H1 (cell line): ENCODE measurements around the gene PPIG. TPM values are rescaled to one million over a fixed set of nuclear protein-coding genes. Genes with fewer than 3 reads are reported as not detected.

ENCODE experiments used
- CTCF ChIA-PET: fragments of 300-600 bp; sonication (Branson Sonifier 250); formaldehyde crosslinking; loops from one replicate; lab custom pipeline; 2021; ENCODE audit not compliant: partially characterized antibody; lab: Charles Lee
- POLR2A ChIA-PET: fragments of 300-600 bp; sonication (Branson Sonifier 250); formaldehyde crosslinking; loops from one replicate; lab custom pipeline; 2021; ENCODE audit warnings: inconsistent platforms; ENCODE audit not compliant: partially characterized antibody; lab: Charles Lee
- DNase-seq, 2 experiments: peaks; one replicate each; pipeline versions ENCODE4 v3.0.0 to v3.0.0-alpha.2; 2010 to 2022; ENCODE audit warnings: low spot score in 2 of 2, low read depth in 1 of 2, mixed read lengths in 1 of 2
- FAIRE-seq: peaks from 2 replicates; lab custom pipeline; 2011; peaks lifted over from hg19 to GRCh38; lab: Jason Lieb, UNC
- H2AFZ ChIP-seq: 2 replicates; pipeline ENCODE4 v1.8.1; 2012; ENCODE audit warnings: low read length, inconsistent platforms
- H2AK5ac ChIP-seq: 2 replicates; pipeline ENCODE4 v1.6.1; 2013; ENCODE audit warnings: low read depth, low read length
- H2BK120ac ChIP-seq: replicated peaks from 2 replicates; pipeline ENCODE3; 2013; ENCODE audit warnings: low read depth, low read length, inconsistent platforms
- H2BK12ac ChIP-seq: 2 replicates; pipeline ENCODE4 v1.6.1; 2013; ENCODE audit warnings: low read depth, low read length
- H2BK15ac ChIP-seq: 2 replicates; pipeline ENCODE4 v1.6.1; 2013; ENCODE audit warnings: low read length
- H2BK20ac ChIP-seq: 2 replicates; pipeline ENCODE4 v1.6.1; 2013; ENCODE audit warnings: low read length
- H2BK5ac ChIP-seq: 2 replicates; pipeline ENCODE4 v1.6.1; 2013; ENCODE audit warnings: low read depth, low read length
- H3K14ac ChIP-seq: 2 replicates; pipeline ENCODE4 v1.6.1; 2013; ENCODE audit warnings: inconsistent platforms; ENCODE audit not compliant: insufficient read length
- H3K18ac ChIP-seq: 2 replicates; pipeline ENCODE4 v1.6.1; 2013; ENCODE audit warnings: low read length; ENCODE audit errors: extremely low read depth
- H3K23ac ChIP-seq: 2 replicates; pipeline ENCODE4 v1.6.1; 2013; ENCODE audit warnings: inconsistent platforms; ENCODE audit not compliant: insufficient read length
- H3K23me2 ChIP-seq: 2 replicates; pipeline ENCODE4 v1.6.1; 2013; ENCODE audit warnings: low read depth, low read length
- H3K27ac ChIP-seq: 2 replicates; pipeline ENCODE4 v1.6.1; 2011; ENCODE audit warnings: low read depth, low read length, inconsistent platforms
- H3K27me3 ChIP-seq, 4 experiments: replicated peaks in 1 of 4; 1 replicate in 1 of 4; 2 replicates in 3 of 4; pipeline versions ENCODE4 v1.6.1 to v1.8.1; 2011 to 2013; ENCODE audit warnings: low read length in 3 of 4, mild to moderate bottlenecking in 3 of 4, inconsistent platforms in 2 of 4, mixed read lengths in 2 of 4, moderate library complexity in 1 of 4; ENCODE audit not compliant: control insufficient read depth in 3 of 4, insufficient read depth in 3 of 4; ENCODE audit errors: extremely low read depth in 1 of 4
- H3K36me3 ChIP-seq, 4 experiments: 2 replicates each; pipeline versions ENCODE4 v1.6.1 to v1.8.1; 2011 to 2013; ENCODE audit warnings: mild to moderate bottlenecking in 4 of 4, low read length in 3 of 4, moderate library complexity in 2 of 4, control low read depth in 1 of 4, inconsistent platforms in 1 of 4; ENCODE audit not compliant: insufficient read depth in 4 of 4, control insufficient read depth in 2 of 4
- H3K4ac ChIP-seq: replicated peaks from 2 replicates; pipeline ENCODE3; 2013; ENCODE audit warnings: low read length, low read depth, mixed read lengths, inconsistent platforms; ENCODE audit not compliant: insufficient read length
- H3K4me1 ChIP-seq, 4 experiments: replicated peaks in 1 of 4; 1 replicate in 1 of 4; 2 replicates in 3 of 4; pipeline versions ENCODE4 v1.6.1 to v1.8.1; 2011 to 2013; ENCODE audit warnings: low read length in 3 of 4, inconsistent platforms in 2 of 4, mixed read lengths in 1 of 4; ENCODE audit not compliant: insufficient read depth in 4 of 4, control insufficient read depth in 3 of 4
- H3K4me2 ChIP-seq, 2 experiments: 2 replicates each; pipeline versions ENCODE4 v1.6.1 to v1.8.1; 2011 to 2013; ENCODE audit warnings: low read depth in 2 of 2, low read length in 2 of 2, control low read depth in 1 of 2, inconsistent platforms in 1 of 2, mild to moderate bottlenecking in 1 of 2; ENCODE audit not compliant: insufficient read depth in 1 of 2
- H3K4me3 ChIP-seq, 4 experiments: fragments of 200-600, 300-600 bp in 1 of 4; sonication (generic), shearing (Covaris generic), sonication (Bioruptor Twin) in 1 of 4; 2 replicates each; pipeline versions ENCODE4 v1.5.1 to v1.8.1; 2011 to 2016; ENCODE audit warnings: low read length in 4 of 4, low read depth in 3 of 4, control low read depth in 2 of 4, inconsistent platforms in 2 of 4, mild to moderate bottlenecking in 2 of 4, mixed read lengths in 1 of 4, moderate library complexity in 1 of 4; ENCODE audit not compliant: insufficient read depth in 2 of 4; ENCODE audit errors: extremely low read depth in 1 of 4
- H3K56ac ChIP-seq: replicated peaks from 2 replicates; pipeline ENCODE3; 2013; ENCODE audit warnings: low read depth, mild to moderate bottlenecking, mixed read lengths, low read length, inconsistent platforms; ENCODE audit not compliant: insufficient read length
- H3K79me1 ChIP-seq: 2 replicates; pipeline ENCODE4 v1.6.1; 2013; ENCODE audit warnings: low read depth, low read length, control low read depth
- H3K79me2 ChIP-seq, 2 experiments: 2 replicates each; pipeline versions ENCODE4 v1.6.1 to v1.8.1; 2012 to 2013; ENCODE audit warnings: low read length in 2 of 2, mild to moderate bottlenecking in 2 of 2, inconsistent platforms in 1 of 2; ENCODE audit not compliant: insufficient read depth in 2 of 2, control insufficient read depth in 1 of 2
- H3K9ac ChIP-seq, 4 experiments: replicated peaks in 1 of 4; 1 replicate in 1 of 4; 2 replicates in 3 of 4; pipeline versions ENCODE4 v1.6.1 to v1.8.1; 2011 to 2013; ENCODE audit warnings: low read depth in 3 of 4, low read length in 3 of 4, control low read depth in 2 of 4, mild to moderate bottlenecking in 2 of 4, moderate library complexity in 2 of 4, inconsistent platforms in 1 of 4; ENCODE audit errors: extremely low read depth in 1 of 4
- H3K9me3 ChIP-seq, 2 experiments: 2 replicates each; pipeline versions ENCODE4 v1.6.1 to v1.8.1; 2012 to 2013; ENCODE audit warnings: mild to moderate bottlenecking in 2 of 2, moderate library complexity in 2 of 2, control low read depth in 1 of 2, inconsistent platforms in 1 of 2, low read depth in 1 of 2, low read length in 1 of 2, mixed read lengths in 1 of 2; ENCODE audit not compliant: insufficient read depth in 2 of 2
- H4K20me1 ChIP-seq, 2 experiments: replicated peaks in 1 of 2; 2 replicates each; pipeline versions ENCODE3 to v1.8.1; 2011 to 2013; ENCODE audit warnings: inconsistent platforms in 2 of 2, low read length in 2 of 2, mild to moderate bottlenecking in 1 of 2; ENCODE audit not compliant: insufficient read depth in 2 of 2, control insufficient read depth in 1 of 2
- H4K5ac ChIP-seq: 2 replicates; pipeline ENCODE4 v1.6.1; 2013; ENCODE audit warnings: low read length, low read depth, mixed read lengths, inconsistent platforms; ENCODE audit not compliant: insufficient read length
- H4K8ac ChIP-seq: 2 replicates; pipeline ENCODE4 v1.8.0; 2013; ENCODE audit warnings: mild to moderate bottlenecking, moderate library complexity, low read length, inconsistent platforms; ENCODE audit not compliant: insufficient read depth; ENCODE audit errors: extremely low read depth
- H4K91ac ChIP-seq: replicated peaks from 2 replicates; pipeline ENCODE3; 2013; ENCODE audit warnings: low read length, mixed read lengths, inconsistent platforms; ENCODE audit not compliant: insufficient read length
- BRCA1 ChIP-seq: IDR thresholded peaks from 2 replicates; pipeline ENCODE4 v1.6.1; 2012; ENCODE audit warnings: low read depth, low read length, improper control_type of control experiment
- CBX8 ChIP-seq: fragments of 300-800, 300-1000 bp; sonication (generic); IDR thresholded peaks from 2 replicates; pipeline ENCODE4 v1.7.1; 2016; ENCODE audit warnings: low read depth, low read length, borderline replicate concordance
- CEBPB ChIP-seq: IDR thresholded peaks from 2 replicates; pipeline ENCODE4 v1.6.1; 2012; ENCODE audit warnings: low read depth, low read length
- EGR1 ChIP-seq: IDR thresholded peaks from 2 replicates; pipeline ENCODE4 v1.6.1; 2011; ENCODE audit warnings: low read depth, low read length, borderline replicate concordance
- EP300 ChIP-seq, 2 experiments: IDR thresholded peaks; 1 replicate in 1 of 2; 2 replicates in 1 of 2; pipeline ENCODE4 v1.6.1; 2011 to 2012; ENCODE audit warnings: low read depth in 2 of 2, low read length in 2 of 2, mild to moderate bottlenecking in 2 of 2, borderline replicate concordance in 1 of 2, inconsistent platforms in 1 of 2, moderate library complexity in 1 of 2
- GABPA ChIP-seq: IDR thresholded peaks from 2 replicates; pipeline ENCODE4 v1.6.1; 2011; ENCODE audit warnings: mild to moderate bottlenecking, low read length, moderate library complexity, borderline replicate concordance; ENCODE audit not compliant: insufficient read depth
- JUN ChIP-seq: IDR thresholded peaks from 2 replicates; pipeline ENCODE4 v1.6.1; 2011; ENCODE audit warnings: low read depth, mild to moderate bottlenecking, improper control_type of control experiment, low read length
- MAFK ChIP-seq: IDR thresholded peaks from 2 replicates; pipeline ENCODE4 v1.6.1; 2012; ENCODE audit warnings: low read depth, mild to moderate bottlenecking, improper control_type of control experiment, low read length
- POLR2AphosphoS5 ChIP-seq: IDR thresholded peaks from 2 replicates; pipeline ENCODE4 v1.6.1; 2011; ENCODE audit warnings: low read depth, low read length
- RFX5 ChIP-seq: IDR thresholded peaks from 2 replicates; pipeline ENCODE4 v1.6.1; 2011; ENCODE audit warnings: low read depth, low read length, improper control_type of control experiment, borderline replicate concordance
- SIN3A ChIP-seq, 2 experiments: IDR thresholded peaks in 1 of 2; conservative IDR thresholded peaks in 1 of 2; 2 replicates each; pipeline ENCODE4 v1.6.1; 2011 to 2012; ENCODE audit warnings: low read length in 2 of 2, improper control_type of control experiment in 1 of 2, low read depth in 1 of 2, mild to moderate bottlenecking in 1 of 2
- SUZ12 ChIP-seq: fragments of 200-600 bp; sonication (generic); IDR thresholded peaks from 2 replicates; pipeline ENCODE4 v1.6.1; 2012; ENCODE audit warnings: mild to moderate bottlenecking, inconsistent platforms, low read length, moderate library complexity, mixed read lengths
- TAF7 ChIP-seq: optimal IDR thresholded peaks from 2 replicates; pipeline ENCODE3; 2011; ENCODE audit warnings: low read depth, mild to moderate bottlenecking, inconsistent platforms, low read length, moderate library complexity, borderline replicate concordance
- YY1 ChIP-seq: IDR thresholded peaks from 2 replicates; pipeline ENCODE4 v1.6.1; 2011; ENCODE audit warnings: low read depth, mild to moderate bottlenecking, low read length
- WGBS, 2 experiments: shearing (Covaris generic) in 1 of 2; methylation state at CpG; one replicate each; pipeline versions ENCODE4 v1.1.6 to v1.1.7; 2013 to 2015; ENCODE audit warnings: low lambda C conversion rate in 2 of 2, mixed read lengths in 2 of 2, inconsistent platforms in 1 of 2, low coverage in 1 of 2, missing lambda C conversion rate in 1 of 2; ENCODE audit not compliant: insufficient replicate concordance in 2 of 2, insufficient coverage in 1 of 2, insufficient read length in 1 of 2; ENCODE audit errors: extremely low coverage in 1 of 2, missing lambda C conversion rate in 1 of 2; 5-methylcytosine and 5-hydroxymethylcytosine counted together
- polyA plus RNA-seq, 7 experiments: library from polyadenylated mRNA; depleted of rRNA in 3 of 7; stranded (reverse) in 5 of 7; unstranded in 2 of 7; fragments of >200 nt in 5 of 7; fragments of 200-250 nt in 2 of 7; gene quantifications; 1 replicate in 5 of 7; 2 replicates in 1 of 7; 4 replicates in 1 of 7; pipeline versions ENCODE4 v1.2.1 to v1.2.3, GENCODE V29; 2011 to 2013; ENCODE audit warnings: missing spikeins in 2 of 7, mixed read lengths in 2 of 7
- total RNA-seq: library from RNA; stranded (reverse); fragmentation: NEBNext Ultra II Directional; extraction: Animal tissue kit (Norgen Biotek cat#: 25700); gene quantifications from 2 replicates; pipeline ENCODE4 v1.2.1, GENCODE V29; 2021

Gene PPIG
- total and polyA plus RNA-seq, 2 of the 8 experiments (the other 6 are each of a cell fraction or from before 2014, with no cell fraction given), result 14.7 to 71.0 TPM

DNA sequence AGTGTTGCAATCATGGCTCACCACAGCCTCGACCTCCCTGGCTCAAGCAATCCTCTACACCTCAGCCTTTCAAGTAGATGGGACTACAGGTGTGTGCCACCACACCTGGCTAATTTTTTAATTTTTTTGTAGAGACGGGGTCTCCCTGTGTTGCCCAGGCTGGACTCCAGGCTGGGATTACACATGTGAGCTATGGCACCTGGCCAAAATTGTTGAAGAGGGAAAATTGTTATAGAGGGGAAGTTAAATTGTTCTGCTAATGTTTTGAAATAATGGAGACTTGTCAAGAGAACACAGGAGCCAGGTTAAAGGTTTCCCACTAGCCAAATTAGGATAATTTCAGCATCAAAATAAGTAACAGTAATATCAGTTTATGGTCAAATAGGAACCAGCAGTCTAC is 25.1 kb downstream of the PPIG start:
- H3K4me1 ChIP-seq, result no peaks in the 10 kb centered on the region
- H3K27ac ChIP-seq, result no peak overlapping the region
- H2BK5ac ChIP-seq, result no peak overlapping the region
- no peak overlapping the region for H4K8ac ChIP-seq
- POLR2A ChIA-PET, result no interaction called here
- no peak overlapping the region for H2BK120ac ChIP-seq
- H3K9me3 ChIP-seq, result no peaks in the 10 kb centered on the region
- no peak overlapping the region for H4K91ac ChIP-seq
- H2BK20ac ChIP-seq, result no peak overlapping the region
- no peaks in the 10 kb centered on the region; a peak in 2 of 4 replicates for H3K79me2 ChIP-seq
- H3K4me2 ChIP-seq, result no peak overlapping the region
- H2AFZ ChIP-seq, result no peak overlapping the region
- H3K4me3 ChIP-seq, result no peak overlapping the region
- no peak overlapping the region for H4K5ac ChIP-seq
- no peaks in the 10 kb centered on the region for H3K23me2 ChIP-seq
- no peak overlapping the region for H2BK12ac ChIP-seq
- no peak overlapping the region for H3K18ac ChIP-seq
- peaks cover 0 to 2% of the 10 kb centered on the region in 2 experiments for H4K20me1 ChIP-seq
- TF ChIP-seq TAF7, result no peak
- no peak for TF ChIP-seq MAFK
- TF ChIP-seq GABPA, result no peak
- no peak for TF ChIP-seq EP300 (IDR thresholded peaks at IDR 0.05; ENCODE audit: borderline replicate concordance in 1 of 2, low read depth in 2 of 2, low read length in 2 of 2)
- no peak for TF ChIP-seq CEBPB
- TF ChIP-seq EGR1, result no peak
- TF ChIP-seq CBX8, result no peak
- no peak for TF ChIP-seq YY1
- TF ChIP-seq SUZ12, result no peak
- no peak for TF ChIP-seq BRCA1
- no peak for TF ChIP-seq JUN
- TF ChIP-seq POLR2AphosphoS5, result no peak
- no peak for TF ChIP-seq SIN3A (conservative IDR thresholded peaks at IDR 0.05 in 1 of 2, IDR thresholded peaks at IDR 0.05 in 1 of 2; ENCODE audit: low read depth in 1 of 2, low read length in 2 of 2)
- TF ChIP-seq RFX5, result no peak
- no peak overlapping the region for H3K56ac ChIP-seq
- no peak overlapping the region for H3K4ac ChIP-seq
- no peaks in the 10 kb centered on the region for H3K79me1 ChIP-seq
- H3K36me3 ChIP-seq, result peaks cover 5 to 74% (median 41%) of the 10 kb centered on the region in 4 experiments; a peak in 7 of 8 replicates
- 88% methylated on average over 2 of the region's 2 CpGs; no CpG with 5 or more reads in 1 of the 2 experiments for WGBS, 2 experiments
- H3K9ac ChIP-seq, result no peak overlapping the region
- H2AK5ac ChIP-seq, result no peak overlapping the region
- CTCF ChIA-PET, result no interaction called here
- no peaks in the 10 kb centered on the region for H3K27me3 ChIP-seq
- H3K14ac ChIP-seq, result no peak overlapping the region
- no peak overlapping the region for H2BK15ac ChIP-seq
- no peak overlapping the region for H3K23ac ChIP-seq
- DNase-seq (no peak), FAIRE-seq (no peak)
